GM21786 (cell line): ENCODE data around the gene FIP1L1.

ENCODE experiments used
- ATAC-seq: cut with Tn5 transposase; IDR thresholded peaks from one replicate; pipeline ENCODE4 v1.9.1; 2021; ENCODE audit not compliant: unreplicated experiment

The FIP1L1 gene

GRCh38 chr4:53498706-53499105, 121.3 kb downstream of the FIP1L1 start:
- no peak for ATAC-seq

GRCh38 chr4:53499791-53500190, 122.3 kb downstream of the FIP1L1 start:
- no peak for ATAC-seq

GRCh38 chr4:53500546-53500945, 123.1 kb downstream of the FIP1L1 start:
- no peak for ATAC-seq

GRCh38 chr4:53501561-53501960, 124.1 kb downstream of the FIP1L1 start:
- no peak for ATAC-seq

GRCh38 chr4:53502094-53502493, 124.7 kb downstream of the FIP1L1 start:
- ATAC-seq, result no peak

- no peak for ATAC-seq
Measured at GRCh38 chr4:53505947-53506346, 128.5 kb downstream of the FIP1L1 start.

- ATAC-seq, result no peak
Measured at GRCh38 chr4:53507058-53507457, 129.6 kb downstream of the FIP1L1 start.

GRCh38 chr4:53507671-53508286, 130.3 kb downstream of the FIP1L1 start:
- no peak for ATAC-seq

- no peak for ATAC-seq
Measured at GRCh38 chr4:53508446-53508845, 131.0 kb downstream of the FIP1L1 start.

- no peak for ATAC-seq
Measured at GRCh38 chr4:53510321-53510720, 132.9 kb downstream of the FIP1L1 start.
